Cerebellar nuclear complex (tissue), 1 donor: ENCODE measurements around the gene ADIPOR1.

Source experiments
- DNase-seq, 2 experiments: peaks; one replicate each; lab custom pipeline; 2025; lab: John Stamatoyannopoulos, UW

ADIPOR1 gene

GRCh38 chr1:202968895-202969295 is 10.8 kb upstream of the ADIPOR1 start:
- DNase-seq = no peak

DNA sequence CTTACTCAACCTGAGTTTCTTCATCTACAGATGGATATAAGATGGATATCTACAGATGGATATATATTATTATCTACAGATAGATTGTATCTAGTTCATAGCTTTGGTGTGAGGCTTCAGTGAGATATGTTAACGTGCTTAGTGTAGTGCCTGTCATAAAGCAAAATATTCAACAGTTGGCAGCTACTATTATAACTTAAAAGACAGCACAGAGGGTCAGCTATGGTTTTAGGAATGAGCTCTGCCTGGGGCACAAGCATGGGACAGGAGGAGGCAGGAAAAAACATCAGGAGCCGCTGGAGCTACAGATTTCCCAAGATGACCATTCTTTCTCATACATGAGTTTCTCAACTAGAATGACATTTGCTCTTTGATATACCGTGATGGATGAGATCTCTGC is 10.2 kb upstream of the ADIPOR1 start:
- no peak for DNase-seq

GRCh38 chr1:202967684-202968281 is 9.7 kb upstream of the ADIPOR1 start:
- DNase-seq = no peak

DNA sequence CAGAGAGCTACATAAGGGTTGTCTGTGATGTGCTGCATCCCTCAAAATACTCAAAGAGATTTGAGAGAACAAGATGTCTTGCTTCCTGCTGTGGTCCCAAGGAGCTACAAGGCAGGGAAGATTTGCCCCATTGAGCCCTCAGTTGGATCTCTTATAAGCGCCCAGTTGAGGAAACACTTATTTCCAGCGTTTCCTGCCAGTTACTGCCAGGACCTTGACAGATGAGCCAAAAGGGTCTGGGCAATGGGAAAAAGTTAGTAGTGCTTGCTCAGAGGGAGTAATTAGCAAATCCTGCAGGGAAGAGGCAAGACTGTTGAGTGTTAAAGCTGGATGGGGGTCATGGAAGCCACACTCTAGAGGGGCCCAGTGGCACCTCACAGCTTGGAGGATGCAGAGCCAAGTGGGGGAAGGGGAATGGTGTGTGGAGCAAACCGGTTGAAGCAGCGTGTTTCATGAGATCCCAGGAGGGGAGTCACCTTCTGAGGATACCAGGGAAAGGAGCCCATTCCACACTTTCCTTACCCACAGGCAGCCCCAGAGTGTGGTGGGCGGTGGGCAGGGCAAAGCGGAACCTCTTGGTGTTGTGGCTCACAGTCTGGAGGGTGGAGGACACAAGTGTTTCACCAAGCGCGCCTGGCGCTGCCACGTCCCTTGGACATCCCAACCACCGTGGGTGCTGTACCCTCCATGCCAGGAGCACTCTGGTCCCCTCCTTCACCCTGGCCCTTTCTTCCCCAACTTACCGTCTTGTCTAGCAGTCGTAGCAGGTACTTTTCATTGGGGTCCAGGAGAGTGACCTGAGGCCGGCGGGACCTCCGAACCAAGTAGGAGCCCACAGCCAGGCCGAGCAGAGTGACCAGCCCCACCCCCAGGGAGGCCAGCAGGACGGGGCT is 8.1 kb upstream of the ADIPOR1 start:
- no peak for DNase-seq

GRCh38 chr1:202965422-202965821 is 7.3 kb upstream of the ADIPOR1 start:
- no peak for DNase-seq

- no peak for DNase-seq
Measured at GRCh38 chr1:202964791-202965410, 6.8 kb upstream of the ADIPOR1 start.

DNA sequence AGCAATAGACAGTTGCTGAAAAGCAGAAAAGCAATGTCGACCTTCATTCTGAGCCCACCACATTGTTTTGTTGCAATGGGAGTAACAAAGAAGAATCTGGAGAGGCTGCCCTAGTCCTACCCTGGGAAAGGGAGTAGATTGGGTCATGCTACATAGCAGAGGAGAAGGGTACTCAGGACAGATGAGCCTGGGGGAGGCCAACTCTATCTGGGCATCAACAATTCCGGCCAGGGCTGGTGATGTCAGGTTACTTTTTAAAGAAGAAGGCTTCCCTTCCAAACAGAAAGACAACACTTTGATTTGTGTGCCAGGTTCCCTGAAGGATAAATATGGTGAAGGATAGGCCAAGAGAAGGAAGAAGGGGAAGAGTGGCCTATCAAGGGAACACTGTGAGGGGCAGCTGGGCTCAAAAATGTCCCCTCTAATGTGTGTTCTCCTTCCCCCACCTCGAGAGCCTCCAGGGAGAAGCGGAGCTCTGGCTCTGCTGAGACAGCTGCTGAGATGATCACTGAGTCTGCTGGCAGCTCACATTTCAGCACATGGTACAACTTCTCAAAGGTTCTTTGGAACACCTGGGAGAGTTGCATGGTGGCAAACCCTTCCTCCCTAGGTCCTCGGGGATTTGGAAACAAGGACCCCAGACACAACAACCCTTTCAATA is 3.2 kb upstream of the ADIPOR1 start:
- DNase-seq = no peak

GRCh38 chr1:202959276-202959620 is 1.1 kb upstream of the ADIPOR1 start:
- no peak for DNase-seq

GRCh38 chr1:202958544-202959275 is 598 bp upstream of the ADIPOR1 start:
- DNase-seq = no peak

- no peak for DNase-seq
Measured at GRCh38 chr1:202956969-202957368, 1.1 kb downstream of the ADIPOR1 start.

- DNase-seq = no peak
Measured at GRCh38 chr1:202954057-202954745, 3.9 kb downstream of the ADIPOR1 start.

DNA sequence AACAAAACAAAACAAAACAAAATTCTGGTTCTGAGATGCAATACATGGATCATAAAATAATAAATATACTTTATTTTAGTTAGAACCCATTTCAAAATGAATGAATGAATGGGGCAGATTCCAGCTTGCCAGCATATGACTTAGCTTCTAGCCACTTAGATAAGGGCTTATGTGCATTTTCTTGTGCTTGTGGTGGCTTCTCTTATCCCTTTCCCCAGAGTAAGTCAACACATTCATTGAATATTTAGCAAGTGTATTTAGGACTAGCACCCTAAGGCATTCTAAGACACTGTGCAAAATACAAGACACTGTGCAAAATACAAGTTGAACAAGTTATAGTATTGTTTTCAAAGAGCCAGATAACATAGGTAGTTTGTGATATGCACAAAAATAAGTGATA is 4.7 kb downstream of the ADIPOR1 start:
- no peak for DNase-seq

DNA sequence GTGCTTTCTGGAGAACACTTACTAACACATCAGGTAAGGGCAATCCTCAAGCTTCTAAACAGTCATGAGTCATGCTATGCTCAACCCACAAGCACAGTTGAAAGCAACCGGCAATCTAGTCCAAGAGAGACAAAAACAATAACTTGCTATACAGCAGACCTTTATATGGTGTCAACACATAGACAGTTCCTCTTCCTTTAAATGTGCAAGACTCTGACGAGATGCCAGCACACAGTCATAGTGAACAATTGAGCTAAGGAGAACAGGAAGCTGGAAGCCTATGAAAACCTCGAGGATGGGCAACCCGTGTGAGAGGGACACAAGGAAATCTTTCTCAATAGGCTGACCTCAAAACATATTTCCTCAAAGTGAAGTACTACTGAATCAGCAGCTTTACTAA is 5.3 kb downstream of the ADIPOR1 start:
- DNase-seq = no peak

DNA sequence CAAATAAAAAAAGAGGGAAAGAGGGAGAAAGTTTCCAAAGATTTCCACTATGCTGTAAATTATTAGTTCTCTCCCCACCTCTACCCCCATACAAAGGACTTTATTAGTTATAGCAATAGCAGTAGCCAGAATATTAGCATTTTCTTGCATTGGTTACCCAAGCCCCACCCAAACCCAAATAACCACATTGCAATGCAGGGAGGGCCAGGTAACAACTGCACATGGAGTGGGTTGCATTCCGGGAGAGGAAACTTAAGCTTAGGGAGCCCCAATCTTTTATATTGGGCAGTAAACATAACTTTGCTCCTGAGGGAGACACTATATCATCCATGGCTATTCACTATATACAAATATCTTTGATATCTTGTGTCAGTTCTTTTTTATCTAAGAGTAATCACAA is 6.0 kb downstream of the ADIPOR1 start:
- DNase-seq = no peak

- DNase-seq = no peak
Measured at GRCh38 chr1:202951437-202951836, 6.7 kb downstream of the ADIPOR1 start.

- no peak for DNase-seq
Measured at GRCh38 chr1:202945483-202945882, 12.6 kb downstream of the ADIPOR1 start.

- DNase-seq = no peak
Measured at GRCh38 chr1:202944438-202944921, 13.6 kb downstream of the ADIPOR1 start.

GRCh38 chr1:202942426-202942825 is 15.7 kb downstream of the ADIPOR1 start:
- DNase-seq = no peak

- DNase-seq = no peak
Measured at GRCh38 chr1:202941372-202941771, 16.7 kb downstream of the ADIPOR1 start.

DNA sequence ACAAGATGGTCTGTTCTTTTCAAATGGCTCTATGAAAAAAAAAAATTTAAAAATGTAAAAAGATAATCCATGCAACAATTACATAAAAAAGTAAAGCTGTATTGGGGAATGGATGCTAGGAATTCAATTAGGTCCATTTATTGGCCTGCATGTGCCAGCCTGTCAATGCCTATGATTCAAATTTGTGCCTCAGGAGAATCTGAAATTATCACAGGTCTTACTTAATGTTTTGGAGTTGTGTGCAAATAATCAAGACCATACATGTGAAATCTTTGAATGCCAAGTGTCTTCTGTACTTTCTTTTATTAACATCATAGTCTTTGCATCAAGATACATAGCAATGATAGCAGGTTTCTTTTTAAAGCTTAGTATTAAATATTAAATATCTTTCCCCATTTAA is 17.6 kb downstream of the ADIPOR1 start:
- no peak for DNase-seq

DNA sequence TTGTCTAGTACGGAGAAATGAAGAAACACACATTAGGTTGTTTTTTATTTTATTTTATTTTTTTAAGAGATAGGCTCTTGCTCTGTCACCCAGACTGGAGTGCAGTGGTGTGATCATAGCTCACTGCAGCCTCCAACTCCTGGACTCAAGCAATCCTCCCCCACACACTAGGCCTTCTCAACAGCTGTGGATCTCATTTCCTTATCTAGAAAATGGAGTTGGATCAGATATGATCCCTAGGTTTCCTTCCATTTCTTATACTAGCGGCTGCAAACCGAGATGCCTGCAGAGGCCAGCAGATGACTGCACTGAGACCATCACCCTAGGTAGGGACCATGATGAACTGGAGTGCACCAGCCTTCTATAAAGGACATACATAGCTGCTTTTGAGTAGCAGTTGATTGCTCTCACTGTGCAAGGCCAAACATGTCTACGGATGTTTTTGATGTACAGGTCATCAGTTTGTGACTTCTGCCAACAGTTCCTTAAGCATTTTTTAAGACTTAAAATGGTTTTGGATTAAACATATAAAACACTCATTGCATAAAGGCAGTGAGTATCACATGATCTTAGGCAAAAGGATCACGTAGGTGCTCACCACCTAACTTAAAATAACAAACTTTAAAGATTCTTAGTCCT is 19.7 kb downstream of the ADIPOR1 start:
- no peak for DNase-seq
